Stimulated activated CD4-positive, alpha-beta T cell treated with anti-CD3 and anti-CD28 coated beads, TNF-alpha, amount 100 ng/mL, for 24 hours (primary cell): ENCODE data around the gene ANKRD44.

ENCODE experiments used
- DNase-seq, 3 experiments: peaks; one replicate each; pipeline ENCODE4 v3.0.0-alpha.2; 2020; ENCODE audit warnings: low read depth in 3 of 3

Gene ANKRD44

DNA sequence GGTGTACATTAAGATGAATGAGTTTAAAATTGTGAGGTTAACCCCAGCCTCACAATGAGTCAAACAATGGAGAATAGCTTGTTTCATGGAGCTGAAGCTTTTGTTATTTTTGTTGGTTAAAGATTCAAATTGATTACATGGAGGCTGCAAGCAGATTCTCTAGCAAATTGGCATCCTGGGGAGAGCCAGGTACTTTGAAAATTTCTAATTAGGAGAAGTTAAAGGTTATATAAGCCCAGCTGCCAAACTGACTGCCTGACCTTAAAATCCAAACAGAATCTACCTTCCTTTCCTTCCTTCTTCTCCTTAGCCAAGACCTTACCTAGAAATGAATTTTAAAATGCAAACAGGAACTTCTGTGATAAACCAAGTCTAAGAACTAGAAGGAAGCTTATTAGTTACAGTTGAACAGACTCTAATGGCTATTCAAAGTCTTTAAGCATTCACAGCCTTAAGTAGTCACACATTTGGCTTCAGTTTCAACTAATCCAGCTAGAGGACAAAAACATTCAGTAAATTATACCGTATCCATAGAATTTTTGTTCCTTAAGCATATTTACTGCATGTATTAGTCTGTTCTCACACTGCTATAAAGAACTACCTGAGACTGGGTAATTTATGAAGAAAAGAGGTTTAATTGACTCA lies 352.6 kb downstream of the ANKRD44 start:
- no peak for DNase-seq

DNA sequence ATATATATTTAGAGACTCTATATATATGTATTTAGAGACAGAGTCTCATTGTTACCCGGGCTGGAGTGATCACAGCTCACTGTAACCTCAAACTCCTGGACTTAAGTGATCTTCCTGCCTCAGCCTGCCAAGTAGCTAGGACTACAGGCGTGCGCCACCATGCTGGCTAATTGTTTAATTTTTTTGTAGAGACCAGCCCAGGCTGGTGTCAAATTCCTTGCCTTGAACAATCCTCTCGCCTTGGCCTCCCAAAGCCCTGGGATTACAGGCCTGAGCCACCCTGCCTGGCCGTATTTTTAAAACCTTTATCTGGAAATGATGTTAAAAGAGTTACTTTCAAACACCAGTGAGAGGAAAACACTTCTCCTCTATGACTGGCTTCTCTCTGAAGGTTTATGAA lies 353.1 kb downstream of the ANKRD44 start:
- no peak for DNase-seq

DNA sequence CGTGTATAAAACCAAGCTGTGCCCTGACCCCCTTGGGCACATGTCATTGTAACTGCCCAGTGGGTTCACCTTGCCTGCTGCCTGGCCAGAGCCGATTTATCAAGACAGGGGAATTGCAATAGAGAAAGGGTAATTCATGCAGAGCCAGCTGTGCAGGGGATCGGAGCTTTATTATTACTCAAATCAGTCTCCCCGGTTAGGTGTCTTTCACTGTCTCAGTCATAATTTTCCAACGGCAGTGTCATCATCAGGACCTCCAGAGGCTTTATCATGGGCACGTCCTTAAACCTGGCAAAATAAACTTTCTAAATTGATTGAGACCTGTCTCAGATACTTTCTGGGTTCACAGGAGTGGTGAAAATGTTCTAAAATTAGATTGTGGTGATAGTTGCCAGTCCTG lies 354.5 kb downstream of the ANKRD44 start:
- no peak for DNase-seq

DNA sequence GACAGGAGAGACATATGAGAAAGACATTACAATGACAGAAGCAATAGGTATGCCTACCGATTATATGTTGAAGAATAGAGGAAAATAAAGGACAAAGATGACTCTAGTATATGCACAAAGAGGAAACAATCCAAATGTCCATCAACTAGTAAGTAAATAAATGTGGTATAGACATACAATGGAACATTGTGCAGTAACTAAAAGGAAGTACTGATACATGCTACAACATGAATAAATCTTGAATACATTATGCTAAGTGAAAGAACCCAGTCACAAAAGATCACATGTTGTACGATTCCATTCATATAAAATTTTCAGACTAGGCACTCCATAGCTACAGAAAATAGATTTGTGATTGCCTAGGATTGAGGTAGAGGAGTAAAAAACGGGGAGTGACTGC lies 355.5 kb downstream of the ANKRD44 start:
- DNase-seq, result no peak

DNA sequence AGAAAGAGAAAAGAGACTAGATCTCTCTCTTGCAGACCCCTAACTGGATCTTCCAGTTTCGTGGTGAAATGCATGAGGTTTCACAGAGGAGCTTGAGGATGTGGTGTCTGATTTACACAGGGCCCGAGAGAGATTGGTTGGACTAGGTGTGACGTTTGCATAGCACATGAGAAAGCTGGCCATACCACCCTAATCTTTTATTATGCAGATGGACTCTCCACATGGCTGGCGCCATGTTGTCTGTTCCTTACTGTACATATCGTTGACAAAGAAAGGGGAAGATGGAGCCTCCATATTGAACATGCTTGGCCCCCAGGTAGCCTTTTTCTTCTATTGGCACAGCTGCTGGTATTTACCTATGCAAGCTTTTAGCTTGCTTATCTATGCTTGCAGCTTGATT lies 356.6 kb downstream of the ANKRD44 start:
- DNase-seq, result no peak

DNA sequence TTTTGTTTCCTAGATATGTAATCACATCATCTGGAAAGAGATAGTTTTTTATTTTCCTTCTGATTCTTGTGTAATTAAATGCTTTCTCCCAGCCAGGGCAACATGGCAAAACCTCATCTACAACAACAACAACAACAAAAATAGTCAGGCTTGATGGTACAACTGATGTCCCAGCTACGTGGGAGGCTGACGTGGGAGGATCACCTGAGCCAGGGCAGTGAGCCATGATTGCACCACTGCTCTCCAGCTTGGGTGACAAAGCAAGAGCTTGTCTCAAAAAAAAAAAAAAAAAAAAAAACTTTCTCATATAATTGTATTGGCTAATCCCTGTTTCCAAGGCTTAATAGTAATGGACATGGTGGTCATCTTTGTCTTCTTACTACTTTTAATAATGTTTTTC lies 357.6 kb downstream of the ANKRD44 start:
- no peak for DNase-seq

DNA sequence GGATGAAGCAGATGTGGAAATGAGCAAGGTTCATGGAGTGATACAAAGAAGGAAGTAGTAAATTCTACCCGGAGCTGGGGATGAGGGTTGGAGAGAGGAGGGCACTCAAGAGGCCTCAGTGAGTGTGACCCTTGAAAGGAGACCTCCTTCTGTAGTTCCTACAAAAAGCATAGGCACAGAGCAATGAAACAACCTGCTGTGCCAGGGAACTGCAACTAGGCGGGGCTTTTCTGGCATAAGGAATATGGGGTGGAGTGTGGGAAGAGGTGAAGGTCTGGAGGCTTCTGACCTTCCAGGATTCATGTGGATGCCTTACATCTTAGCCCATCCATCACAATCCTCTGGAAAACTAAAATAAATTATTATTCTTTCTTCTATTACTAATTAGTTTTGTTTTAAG lies 358.6 kb downstream of the ANKRD44 start:
- no peak for DNase-seq

DNA sequence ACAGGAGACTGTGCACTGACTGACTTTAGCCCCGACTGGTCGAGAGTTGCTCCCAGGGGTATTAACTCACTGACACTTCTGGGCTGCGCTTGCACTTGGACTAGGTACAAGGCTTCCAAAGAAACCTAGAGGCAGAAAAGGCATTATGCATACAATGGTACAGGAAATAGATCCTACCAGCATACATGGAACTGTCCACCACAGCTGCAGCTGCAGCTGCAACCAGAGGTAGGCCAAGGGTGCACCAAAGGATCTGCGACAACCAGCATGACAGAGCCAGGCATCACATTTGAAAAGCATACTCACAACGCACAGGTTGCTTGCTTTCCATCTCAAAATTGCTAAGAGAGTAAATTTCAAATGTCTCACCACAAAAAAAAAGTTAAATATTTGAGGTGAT lies 361.5 kb downstream of the ANKRD44 start:
- DNase-seq, result no peak

DNA sequence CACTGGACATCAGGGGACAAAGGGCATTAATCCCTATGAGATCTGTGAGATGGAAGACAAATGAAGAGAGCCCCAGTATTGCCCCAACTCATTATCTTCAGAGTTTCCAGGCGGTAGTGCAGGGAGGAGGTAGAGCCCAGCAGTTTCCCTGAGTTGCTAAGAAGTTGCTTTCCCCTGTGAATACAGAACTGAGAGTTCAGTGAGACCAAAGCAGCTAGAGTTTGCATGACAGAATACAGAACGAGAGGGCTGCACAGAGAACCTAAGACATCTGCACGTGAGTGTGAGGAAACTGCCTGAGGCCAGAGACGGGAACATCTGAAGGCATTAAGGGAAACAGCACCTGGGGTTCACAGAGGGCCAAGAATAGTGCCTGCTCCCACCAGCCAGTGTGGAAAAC lies 366.0 kb downstream of the ANKRD44 start:
- DNase-seq, result no peak

DNA sequence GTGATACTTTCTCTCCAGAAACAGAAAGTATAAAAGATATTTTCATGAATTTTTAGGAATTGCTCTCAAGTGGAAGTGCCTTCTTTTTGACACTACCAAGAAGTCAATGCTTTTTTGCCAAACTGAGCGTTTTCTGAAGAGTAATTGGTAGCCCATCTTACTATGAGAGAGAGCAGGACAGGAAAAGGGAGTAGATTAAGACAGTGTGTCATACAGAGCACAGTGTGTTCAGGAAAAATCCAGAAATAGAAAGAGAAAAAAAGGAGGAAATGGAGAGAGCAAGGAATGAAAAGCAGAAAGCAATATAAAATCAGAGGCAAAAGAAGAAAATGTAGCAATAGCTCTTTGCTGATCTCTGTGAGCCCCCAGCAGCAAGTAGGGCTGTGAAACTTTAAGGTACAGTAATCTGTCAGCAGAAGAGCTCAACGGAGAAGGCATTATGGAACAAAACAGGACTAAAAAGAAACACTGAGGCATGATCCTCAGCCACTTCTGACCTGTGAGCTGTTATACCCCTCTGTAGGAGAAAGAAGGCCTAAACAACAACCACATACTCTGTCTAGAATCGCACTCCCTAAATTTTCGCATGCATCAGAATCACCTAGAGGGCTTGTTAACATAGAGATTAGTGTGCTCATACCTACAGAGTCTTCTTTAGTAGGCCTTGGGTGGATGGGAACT lies 369.0 kb downstream of the ANKRD44 start:
- no peak for DNase-seq

DNA sequence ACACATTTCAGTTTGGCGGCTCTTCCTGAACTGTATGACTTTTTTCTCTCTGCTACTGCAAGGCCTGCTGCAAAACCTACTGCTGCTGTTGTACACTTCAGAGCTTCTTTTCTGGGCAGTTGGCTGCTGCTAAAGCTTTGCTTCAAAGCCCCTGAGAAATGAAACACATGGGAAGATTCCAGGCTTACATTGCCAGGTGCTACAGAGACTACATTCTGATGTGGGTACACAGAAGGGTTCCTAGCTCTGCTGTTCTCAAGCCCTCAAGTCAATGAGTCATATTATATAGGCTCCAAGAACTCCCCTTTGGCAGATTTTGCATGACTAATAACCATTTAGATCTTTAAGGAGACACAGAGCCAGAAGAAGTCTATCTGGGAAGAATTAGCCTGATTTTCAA lies 371.2 kb downstream of the ANKRD44 start:
- DNase-seq, result no peak
